ENCODE measurements around the gene CD300LF. TPM values are rescaled to one million over a fixed set of nuclear protein-coding genes. Genes with fewer than 3 reads are reported as not detected.

CD300LF gene
- total RNA-seq, 1 experiment from 2014 or later = not detected

DNA sequence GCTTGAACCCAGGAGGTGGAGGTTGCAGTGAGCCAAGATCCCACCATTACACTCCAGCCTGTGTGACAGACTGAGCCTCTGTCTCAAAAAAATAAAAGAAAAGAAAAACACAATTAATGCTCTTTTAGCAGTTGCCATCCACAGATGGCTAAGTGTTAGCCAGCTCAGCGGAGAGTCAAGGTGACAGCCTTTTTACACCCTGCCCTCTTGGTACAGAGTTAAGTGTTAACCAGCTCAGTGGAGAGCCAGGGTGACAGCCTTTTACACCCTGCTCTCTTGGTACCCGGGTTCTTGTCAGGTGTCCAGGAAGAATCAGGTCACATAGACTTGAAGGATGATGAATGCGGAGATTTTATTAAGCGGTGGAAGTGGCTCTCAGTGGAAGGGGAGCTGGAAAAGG lies 7.8 kb upstream of the CD300LF start:
- H3K9me3 Mint-ChIP-seq (ENCODE audit: unreplicated experiment) = no peaks in the 10 kb centered on the region
- H3K27me3 Mint-ChIP-seq (ENCODE audit: insufficient read depth, unreplicated experiment) = peaks cover 71% of the 10 kb centered on the region
- DNase-seq (ENCODE audit: unreplicated experiment) = no peak
- H3K36me3 Mint-ChIP-seq (ENCODE audit: insufficient read depth, unreplicated experiment) = no peaks in the 10 kb centered on the region
- intact Hi-C loops (cut with micrococcal nuclease) = no loop called here
- no peak overlapping the region for H3K4me3 Mint-ChIP-seq (ENCODE audit: unreplicated experiment)
- ChIA-PET CTCF (interaction anchor here (0.6 kb wide), 1 partner anchor 415 kb away, joined by 4 read pairs; no protein-coding TSS in a partner anchor), POLR2A (interaction anchor here (0.6 kb wide), 1 partner anchor 27 kb away, joined by 4 read pairs; no protein-coding TSS in a partner anchor)
- H3K4me1 Mint-ChIP-seq (ENCODE audit: insufficient read depth, unreplicated experiment) = no peaks in the 10 kb centered on the region
- no TSS peak for BruUV-seq (replicated peaks)
- no peak overlapping the region for H3K27ac Mint-ChIP-seq (ENCODE audit: low read depth, unreplicated experiment)
- TF ChIP-seq, protein P1, sequence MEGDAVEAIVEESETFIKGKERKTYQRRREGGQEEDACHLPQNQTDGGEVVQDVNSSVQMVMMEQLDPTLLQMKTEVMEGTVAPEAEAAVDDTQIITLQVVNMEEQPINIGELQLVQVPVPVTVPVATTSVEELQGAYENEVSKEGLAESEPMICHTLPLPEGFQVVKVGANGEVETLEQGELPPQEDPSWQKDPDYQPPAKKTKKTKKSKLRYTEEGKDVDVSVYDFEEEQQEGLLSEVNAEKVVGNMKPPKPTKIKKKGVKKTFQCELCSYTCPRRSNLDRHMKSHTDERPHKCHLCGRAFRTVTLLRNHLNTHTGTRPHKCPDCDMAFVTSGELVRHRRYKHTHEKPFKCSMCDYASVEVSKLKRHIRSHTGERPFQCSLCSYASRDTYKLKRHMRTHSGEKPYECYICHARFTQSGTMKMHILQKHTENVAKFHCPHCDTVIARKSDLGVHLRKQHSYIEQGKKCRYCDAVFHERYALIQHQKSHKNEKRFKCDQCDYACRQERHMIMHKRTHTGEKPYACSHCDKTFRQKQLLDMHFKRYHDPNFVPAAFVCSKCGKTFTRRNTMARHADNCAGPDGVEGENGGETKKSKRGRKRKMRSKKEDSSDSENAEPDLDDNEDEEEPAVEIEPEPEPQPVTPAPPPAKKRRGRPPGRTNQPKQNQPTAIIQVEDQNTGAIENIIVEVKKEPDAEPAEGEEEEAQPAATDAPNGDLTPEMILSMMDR (IDR thresholded peaks at IDR 0.05; ENCODE audit: unreplicated experiment) = no peak

- H3K4me1 Mint-ChIP-seq (ENCODE audit: insufficient read depth, unreplicated experiment) = no peaks in the 10 kb centered on the region
- no peak overlapping the region for H3K4me3 Mint-ChIP-seq (ENCODE audit: unreplicated experiment)
- TF ChIP-seq, protein P1 (IDR thresholded peaks at IDR 0.05; ENCODE audit: unreplicated experiment) = no peak
- no peaks in the 10 kb centered on the region for H3K36me3 Mint-ChIP-seq (ENCODE audit: insufficient read depth, unreplicated experiment)
- H3K27me3 Mint-ChIP-seq (ENCODE audit: insufficient read depth, unreplicated experiment) = peaks cover 63% of the 10 kb centered on the region
- intact Hi-C loops (cut with micrococcal nuclease) = no loop called here
- CTCF ChIA-PET = no interaction called here
- no TSS peak for BruUV-seq (replicated peaks)
- POLR2A ChIA-PET = no interaction called here
- H3K9me3 Mint-ChIP-seq (ENCODE audit: unreplicated experiment) = no peaks in the 10 kb centered on the region
- H3K27ac Mint-ChIP-seq (ENCODE audit: low read depth, unreplicated experiment) = no peak overlapping the region
- DNase-seq (ENCODE audit: unreplicated experiment) = no peak
These were observed 2.4 kb upstream of the CD300LF start for GRCh38 chr17:74715144-74715543.

DNA sequence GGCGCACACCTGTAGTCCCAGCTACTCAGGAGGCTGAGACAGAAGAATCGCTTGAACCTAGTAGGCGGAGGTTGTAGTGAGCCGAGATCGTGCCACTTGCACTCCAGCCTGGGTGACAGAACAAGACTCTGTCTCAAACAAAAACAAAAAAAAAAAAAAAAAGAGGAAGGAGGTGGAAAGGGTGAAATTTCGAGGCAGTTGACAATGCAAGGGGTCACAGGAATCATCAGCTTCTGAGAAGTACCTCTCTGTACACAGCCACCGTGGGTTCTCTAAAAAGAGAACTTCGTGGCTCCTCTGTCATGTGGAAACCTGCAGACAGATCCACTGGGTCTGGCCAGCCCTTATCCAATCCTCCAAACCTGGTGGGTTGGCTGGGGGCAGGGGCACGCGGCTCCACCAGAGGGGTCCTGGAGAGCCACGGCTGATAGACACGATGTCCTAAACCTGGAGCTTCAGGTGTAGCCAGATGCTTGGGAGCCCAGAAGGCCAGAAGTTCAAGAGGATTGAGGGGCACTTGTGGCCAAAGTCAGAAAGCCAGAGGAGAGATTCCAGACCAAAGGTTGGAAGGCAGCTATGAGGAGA lies 540 bp upstream of the CD300LF start:
- Mint-ChIP-seq H3K27ac (ENCODE audit: low read depth, unreplicated experiment) (no peak overlapping the region), H3K36me3 (ENCODE audit: insufficient read depth, unreplicated experiment) (no peaks in the 10 kb centered on the region), H3K9me3 (ENCODE audit: unreplicated experiment) (no peaks in the 10 kb centered on the region), H3K4me3 (ENCODE audit: unreplicated experiment) (no peak overlapping the region), H3K4me1 (ENCODE audit: insufficient read depth, unreplicated experiment) (no peaks in the 10 kb centered on the region), H3K27me3 (ENCODE audit: insufficient read depth, unreplicated experiment) (peaks cover 46% of the 10 kb centered on the region)
- CTCF ChIA-PET = no interaction called here
- TF ChIP-seq, protein P1 (IDR thresholded peaks at IDR 0.05; ENCODE audit: unreplicated experiment) = no peak
- BruUV-seq (replicated peaks) = no TSS peak
- DNase-seq (ENCODE audit: unreplicated experiment) = no peak
- POLR2A ChIA-PET = no interaction called here
- intact Hi-C loops (cut with micrococcal nuclease) = no loop called here

DNA sequence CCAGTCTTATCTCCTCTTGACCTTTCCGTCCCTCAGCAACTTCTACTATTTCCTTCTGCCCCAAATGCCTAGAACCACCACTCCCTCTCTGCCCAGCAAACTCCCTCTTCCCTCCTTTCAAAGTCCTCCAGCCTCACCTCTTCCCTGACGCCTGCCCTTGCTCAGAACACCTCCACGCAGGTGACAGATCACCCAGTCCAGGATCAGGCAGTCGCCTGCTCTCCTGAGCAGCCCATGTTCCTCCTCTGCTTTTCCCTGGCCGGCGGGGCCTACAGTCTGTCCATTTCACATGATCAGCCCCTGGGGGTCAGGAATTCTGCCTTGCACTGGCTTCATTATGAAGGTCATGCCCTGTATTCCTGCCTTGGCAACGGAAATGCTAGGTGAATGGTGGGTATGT lies 422 bp downstream of the CD300LF start:
- intact Hi-C loops (cut with micrococcal nuclease) = no loop called here
- TF ChIP-seq, protein P1 (IDR thresholded peaks at IDR 0.05; ENCODE audit: unreplicated experiment) = no peak
- H3K4me1 Mint-ChIP-seq (ENCODE audit: insufficient read depth, unreplicated experiment) = no peaks in the 10 kb centered on the region
- CTCF ChIA-PET = no interaction called here
- BruUV-seq (replicated peaks) = no TSS peak
- DNase-seq (ENCODE audit: unreplicated experiment) = no peak
- H3K36me3 Mint-ChIP-seq (ENCODE audit: insufficient read depth, unreplicated experiment) = no peaks in the 10 kb centered on the region
- H3K27me3 Mint-ChIP-seq (ENCODE audit: insufficient read depth, unreplicated experiment) = peaks cover 47% of the 10 kb centered on the region
- POLR2A ChIA-PET = no interaction called here
- H3K4me3 Mint-ChIP-seq (ENCODE audit: unreplicated experiment) = no peak overlapping the region
- no peaks in the 10 kb centered on the region for H3K9me3 Mint-ChIP-seq (ENCODE audit: unreplicated experiment)
- H3K27ac Mint-ChIP-seq (ENCODE audit: low read depth, unreplicated experiment) = no peak overlapping the region
